GM21825 (cell line): ENCODE results near the gene GABRB2.
"Not testable (repeated sequence)": the region's sequence is repeated elsewhere in the genome, so short reads cannot be mapped to it uniquely, and the experiment has no call there.

Experiments used
- ATAC-seq: cut with Tn5 transposase; IDR thresholded peaks from one replicate; pipeline ENCODE4 v1.9.1; 2021; ENCODE audit warnings: mild to moderate bottlenecking, moderate library complexity; ENCODE audit not compliant: unreplicated experiment

Gene GABRB2

DNA sequence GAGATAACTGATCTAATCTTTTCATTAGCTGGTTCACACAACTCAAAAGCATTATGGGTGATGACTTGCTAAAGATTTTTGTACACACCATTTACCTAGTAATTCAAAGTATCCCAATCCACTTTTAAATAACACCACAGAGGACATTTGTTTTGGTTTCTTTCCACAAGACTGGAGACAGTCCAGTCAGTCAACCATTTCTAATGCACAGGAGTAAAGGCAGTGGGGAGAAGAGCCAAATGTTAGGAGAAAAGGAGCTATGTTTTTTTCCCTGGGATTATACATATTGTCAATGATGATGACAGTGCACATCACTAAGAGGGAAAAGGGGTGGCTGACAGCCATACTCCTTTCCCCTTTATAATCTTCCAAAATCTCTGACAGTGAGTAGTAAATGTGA is 240.9 kb downstream of the GABRB2 start:
- ATAC-seq, result no peak

DNA sequence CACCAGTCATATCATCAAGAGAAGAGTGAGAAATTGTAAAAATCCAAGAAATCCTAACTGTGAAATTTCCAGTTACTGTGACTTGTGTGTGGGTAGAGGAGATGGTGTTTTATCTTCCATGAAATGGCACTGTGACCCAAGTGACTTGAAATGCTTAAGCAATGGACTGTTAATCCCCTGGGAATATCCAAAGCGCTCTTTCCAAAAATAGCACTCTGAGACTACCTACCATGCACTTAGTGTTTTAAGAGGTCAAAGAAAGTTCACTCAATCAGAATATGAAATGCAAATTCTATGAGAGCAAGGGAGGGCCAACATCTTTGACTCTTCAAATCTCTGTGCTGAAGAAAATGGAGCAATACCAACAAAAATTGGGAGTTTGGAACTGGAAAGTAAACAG is 244.0 kb downstream of the GABRB2 start:
- ATAC-seq, result no peak

DNA sequence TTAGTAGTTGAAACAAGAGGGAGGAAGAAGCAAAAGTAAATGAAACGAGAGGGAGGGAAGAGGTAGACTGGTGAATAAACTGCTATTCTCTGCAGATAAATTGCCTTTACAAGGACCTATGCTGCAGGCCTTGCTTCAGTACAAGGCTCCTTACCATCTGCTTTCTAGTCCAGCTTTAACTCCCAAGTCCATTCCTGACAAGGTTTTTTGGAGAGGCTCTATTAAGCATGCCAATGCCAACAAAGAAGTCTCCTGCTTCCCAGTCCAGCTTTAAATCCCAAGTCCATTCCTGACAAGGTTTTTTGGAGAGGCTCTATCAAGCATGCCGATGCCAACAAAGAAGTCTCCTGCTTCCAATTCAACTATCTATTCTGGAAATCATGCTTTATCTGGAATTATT is 244.9 kb downstream of the GABRB2 start:
- ATAC-seq, result no peak

- ATAC-seq, result peak; percentile 89
Observed at GRCh38 chr5:161299053-161299452, 247.5 kb downstream of the GABRB2 start.

- ATAC-seq, result not testable (repeated sequence)
Observed at GRCh38 chr5:161297388-161297787, 249.1 kb downstream of the GABRB2 start.

GRCh38 chr5:161295721-161296250 is 250.7 kb downstream of the GABRB2 start:
- no peak for ATAC-seq

GRCh38 chr5:161288071-161288470 is 258.5 kb downstream of the GABRB2 start:
- no peak for ATAC-seq

DNA sequence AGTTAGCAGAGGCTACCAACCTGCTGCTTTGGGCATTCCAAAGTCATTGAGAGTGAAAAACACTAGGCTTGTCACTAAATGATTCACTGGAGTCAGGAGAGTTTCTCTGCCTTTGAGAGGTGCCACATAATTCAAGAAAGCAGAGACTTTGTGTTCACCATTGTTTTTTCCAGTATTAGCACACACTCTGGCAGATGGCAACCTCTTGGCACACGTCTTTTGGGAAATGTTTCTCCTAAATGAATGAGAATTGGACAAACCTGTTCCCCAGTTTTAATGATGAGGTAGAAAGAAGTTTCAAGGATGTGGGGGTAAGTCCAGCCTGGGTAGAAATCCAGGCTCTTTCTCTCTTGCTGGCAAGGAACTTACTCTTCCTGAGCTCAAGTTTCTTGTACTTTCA is 259.1 kb downstream of the GABRB2 start:
- no peak for ATAC-seq

- ATAC-seq, result peak; percentile 94
Observed at GRCh38 chr5:161286066-161286655, 260.4 kb downstream of the GABRB2 start.

GRCh38 chr5:161284445-161284844 is 262.1 kb downstream of the GABRB2 start:
- no peak for ATAC-seq

- ATAC-seq, result no peak
Observed at GRCh38 chr5:161283296-161283695, 263.2 kb downstream of the GABRB2 start.

DNA sequence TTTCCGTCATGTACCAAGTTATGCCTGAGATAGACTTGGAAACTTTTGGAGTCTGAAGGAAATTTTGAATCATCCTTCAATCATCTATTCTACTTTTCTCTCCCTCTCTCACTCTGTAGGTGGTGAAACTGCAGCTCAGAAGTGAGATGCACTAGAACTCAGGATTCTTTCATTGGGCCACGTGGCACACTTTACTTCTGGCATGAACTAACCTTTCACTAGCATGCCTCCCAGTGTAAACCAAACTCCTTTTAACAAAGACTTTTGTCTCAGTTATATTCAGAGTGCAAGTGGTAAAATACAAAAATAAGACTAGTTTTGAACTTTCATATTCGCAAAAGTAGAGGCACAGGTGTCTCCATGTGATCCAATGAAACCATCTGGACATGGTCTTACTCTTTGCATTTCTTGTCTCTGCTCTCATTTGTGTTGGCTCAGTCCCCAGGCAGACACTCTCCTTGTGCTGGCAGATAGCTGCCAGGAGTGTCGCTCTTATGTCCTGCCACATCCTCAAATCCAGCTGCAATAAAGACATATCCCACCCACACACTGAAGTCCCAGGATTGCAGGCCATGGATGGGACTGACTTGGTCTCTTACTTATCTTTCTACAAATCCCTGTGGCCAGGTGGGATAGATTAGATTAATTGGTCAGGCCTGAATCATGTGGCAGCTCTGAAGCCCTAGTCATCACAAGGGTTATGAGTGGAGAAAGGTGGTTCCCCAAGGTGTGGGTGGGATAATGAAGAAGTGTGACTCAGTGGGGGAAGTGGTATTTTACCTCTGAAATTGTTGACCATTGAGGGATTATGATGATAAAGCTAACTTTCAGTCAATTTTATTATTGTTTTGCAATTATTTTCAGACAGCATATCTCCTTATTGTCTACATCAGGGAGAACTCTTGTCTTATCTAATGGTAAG is 267.5 kb downstream of the GABRB2 start:
- no peak for ATAC-seq

DNA sequence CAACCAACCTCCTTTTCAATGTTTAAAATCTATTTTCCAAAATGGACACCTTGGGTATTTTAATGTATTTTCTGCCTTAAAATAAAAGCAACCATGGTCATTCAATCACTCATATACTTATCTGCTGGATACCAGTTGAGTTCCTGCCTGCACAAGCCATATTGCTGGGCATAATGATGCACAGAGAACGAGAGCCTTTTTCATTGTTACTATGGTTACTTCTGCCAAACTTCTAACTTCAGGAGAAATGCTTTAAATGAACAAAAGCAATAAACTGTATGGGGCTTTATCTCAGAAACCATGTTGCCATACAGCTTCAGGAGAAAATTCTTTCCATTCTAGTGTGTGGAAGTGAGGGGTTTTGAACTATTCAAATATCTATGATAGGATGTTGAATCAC is 269.5 kb downstream of the GABRB2 start:
- no peak for ATAC-seq

DNA sequence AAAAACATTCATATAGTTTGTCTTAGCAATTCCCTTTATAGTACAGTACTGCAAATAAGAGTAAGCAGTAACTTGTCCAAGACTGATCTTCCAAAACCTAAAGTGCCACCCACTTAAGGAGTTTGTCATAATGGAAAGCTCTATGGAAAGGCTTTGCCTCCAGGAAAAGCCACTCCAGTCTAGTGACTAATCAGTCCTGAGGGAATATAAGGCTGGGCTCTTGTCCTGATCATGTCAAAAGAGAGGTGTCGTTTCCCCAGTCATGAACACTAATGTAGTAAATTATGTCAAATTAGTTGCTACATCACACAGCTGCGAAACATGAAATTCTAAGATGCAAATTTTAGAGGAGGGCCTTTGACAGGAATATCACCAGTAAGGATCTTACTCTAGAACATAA is 271.6 kb downstream of the GABRB2 start:
- ATAC-seq, result no peak

DNA sequence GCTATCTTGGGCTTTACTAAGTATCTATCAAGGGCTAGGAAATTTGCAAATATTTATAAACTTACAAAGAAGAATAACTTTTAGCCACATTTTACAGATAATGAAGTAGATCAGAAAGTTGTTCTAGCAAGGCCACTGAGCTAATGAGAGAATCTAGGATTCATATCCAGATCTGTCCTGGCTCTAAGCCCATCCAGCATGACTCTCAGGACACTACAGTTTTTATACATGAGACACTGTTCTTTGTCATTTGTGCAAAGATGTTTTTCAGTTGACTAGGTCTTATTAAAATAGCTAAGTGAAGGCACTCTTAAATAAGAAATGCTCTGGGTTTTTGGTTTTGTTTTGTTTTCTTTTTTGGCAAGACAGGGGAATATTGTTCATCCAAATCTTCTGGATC is 273.1 kb downstream of the GABRB2 start:
- ATAC-seq, result no peak

DNA sequence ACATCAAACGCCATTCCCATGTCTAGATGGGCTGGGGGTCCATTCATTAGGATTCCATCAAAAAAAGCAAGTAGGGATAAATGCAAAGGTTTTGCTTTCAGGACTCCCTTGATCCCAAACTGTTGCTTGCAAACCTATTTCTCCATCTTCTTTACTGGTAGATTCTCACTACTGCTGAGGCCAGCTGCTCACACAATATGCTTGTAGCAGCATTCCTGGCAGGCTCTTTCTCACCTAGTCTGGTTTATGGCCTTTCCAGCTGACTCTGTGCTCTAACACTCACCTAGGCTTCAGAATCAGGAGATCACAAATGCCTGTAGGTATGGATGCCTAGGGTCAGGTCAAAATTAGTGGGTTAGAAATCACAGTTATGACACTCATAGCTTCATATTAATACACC is 274.7 kb downstream of the GABRB2 start:
- ATAC-seq, result no peak

DNA sequence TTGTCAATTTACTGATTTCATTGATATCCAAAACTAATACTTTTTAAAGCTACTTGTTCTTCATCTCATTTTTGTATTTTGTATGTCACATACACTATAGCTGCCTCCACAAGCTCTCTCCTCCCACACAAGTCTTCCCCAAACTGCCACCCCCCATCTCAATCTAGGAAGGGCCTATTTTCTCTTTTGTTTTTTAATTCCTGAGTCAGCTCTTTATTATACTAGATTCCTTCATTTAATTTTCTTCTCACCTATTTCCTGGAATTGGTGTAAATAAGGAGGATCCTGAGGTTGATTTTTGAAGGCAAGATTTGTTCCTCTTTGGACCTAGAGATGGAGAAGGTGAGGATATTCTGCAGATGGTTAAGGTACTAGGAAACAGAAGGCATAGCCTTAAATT is 277.4 kb downstream of the GABRB2 start:
- no peak for ATAC-seq

GRCh38 chr5:161266954-161267353 is 279.6 kb downstream of the GABRB2 start:
- no peak for ATAC-seq

- ATAC-seq, result no peak
Observed at GRCh38 chr5:161265006-161265405, 281.5 kb downstream of the GABRB2 start.

DNA sequence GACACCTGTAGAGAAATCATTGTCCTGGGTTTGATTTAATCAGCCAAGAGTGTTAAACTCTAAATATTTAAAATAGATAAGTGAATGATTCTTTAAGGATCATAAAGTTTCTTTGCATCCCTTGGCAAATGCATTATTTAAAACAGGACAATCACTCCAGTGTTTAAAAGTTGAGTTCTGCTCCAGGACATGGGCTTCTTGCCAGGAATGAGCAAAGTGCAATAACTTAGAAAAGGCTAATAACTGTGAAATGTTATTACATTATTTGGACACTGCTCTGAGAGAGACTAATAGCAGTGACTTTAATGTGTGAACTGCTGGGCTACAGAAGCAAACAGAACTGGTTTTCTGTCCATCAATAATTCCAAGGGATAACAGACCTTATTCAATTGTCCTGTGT is 283.3 kb downstream of the GABRB2 start:
- ATAC-seq, result no peak

GRCh38 chr5:161261668-161262323 is 284.7 kb downstream of the GABRB2 start:
- ATAC-seq, result peak; percentile 49

DNA sequence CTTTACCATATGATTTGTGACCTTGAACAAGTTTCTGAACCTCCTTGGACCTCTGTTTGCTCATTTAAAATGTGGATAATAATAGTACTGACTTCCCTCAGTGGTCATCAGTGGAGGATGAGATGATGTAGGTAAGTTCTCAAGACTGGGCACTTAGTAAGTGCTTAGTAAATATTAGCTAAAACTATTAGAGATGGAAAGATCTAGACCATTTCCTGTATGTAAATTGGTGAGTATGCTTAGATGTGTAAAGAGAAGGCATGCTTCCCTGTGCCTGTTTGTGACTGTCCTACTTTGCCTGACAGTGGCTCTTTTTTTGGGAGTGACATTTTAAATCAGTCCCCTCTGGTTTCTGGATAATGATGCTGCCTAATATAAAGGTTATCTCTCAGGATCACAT is 288.1 kb downstream of the GABRB2 start:
- no peak for ATAC-seq
